ENCODE results near the gene PDE2A.

The PDE2A gene

DNA sequence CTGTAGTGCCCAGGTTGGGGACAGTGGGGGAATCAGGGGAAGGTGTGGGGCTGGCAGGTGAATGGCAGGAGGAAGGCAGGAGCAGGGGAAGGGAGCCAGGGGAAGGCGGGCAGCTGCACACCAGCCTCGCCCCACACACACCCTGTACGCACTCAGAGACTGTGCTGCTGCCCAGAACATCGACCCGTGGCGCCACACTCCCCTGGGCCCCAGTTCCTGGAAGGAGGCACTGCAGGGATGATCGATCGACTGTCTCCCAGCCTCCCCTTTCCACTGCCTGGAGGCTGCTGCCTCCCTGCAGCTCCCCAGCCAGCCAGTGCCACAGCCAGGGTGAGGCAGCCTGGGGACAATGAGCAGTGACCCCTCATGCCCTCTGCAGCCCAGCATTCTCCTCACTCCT, 19.2 kb downstream of the PDE2A start:
- no peak for DNase-seq

DNA sequence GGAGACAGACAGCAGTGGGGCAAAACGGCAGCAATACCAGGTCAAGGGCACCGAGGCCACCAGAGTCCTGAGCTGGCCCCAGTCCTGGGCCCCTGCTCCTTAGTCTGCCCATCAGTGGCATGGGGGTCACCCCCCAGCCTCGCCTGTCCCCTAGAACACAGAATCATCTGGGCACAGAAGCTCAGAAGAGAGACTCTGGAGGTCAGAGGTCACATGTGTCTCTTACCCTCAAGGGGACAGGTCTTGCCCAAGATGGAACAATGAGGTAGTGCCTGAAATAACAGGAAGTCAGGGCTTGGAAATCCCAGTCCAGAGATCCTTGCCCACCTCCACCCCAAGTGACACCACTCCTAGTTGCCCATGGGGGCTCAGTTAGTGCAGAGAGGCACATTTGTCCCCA, 20.6 kb downstream of the PDE2A start:
- no peak for DNase-seq

- DNase-seq: no peak
Observed at GRCh38 chr11:72652873-72653630, 21.2 kb downstream of the PDE2A start.

DNA sequence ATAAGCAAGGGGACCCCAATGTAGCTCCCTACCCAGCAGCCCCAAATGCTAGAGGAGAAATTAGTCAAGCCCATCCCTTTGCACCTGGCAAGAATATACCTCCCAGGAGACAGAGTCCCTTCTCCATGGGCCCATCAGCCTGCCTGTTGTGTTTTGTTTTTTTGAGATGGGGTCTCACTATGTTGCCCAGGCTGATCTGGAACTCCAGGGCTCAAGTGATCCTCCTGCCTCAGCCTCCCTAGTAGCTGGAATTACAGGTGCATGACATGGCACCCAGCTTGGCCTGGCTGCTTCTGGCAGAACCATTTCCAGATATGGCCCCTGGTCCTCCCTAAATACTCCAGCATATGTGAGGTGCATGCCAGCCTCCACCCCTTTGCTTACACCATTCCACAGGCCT, 22.1 kb downstream of the PDE2A start:
- no peak for DNase-seq

DNA sequence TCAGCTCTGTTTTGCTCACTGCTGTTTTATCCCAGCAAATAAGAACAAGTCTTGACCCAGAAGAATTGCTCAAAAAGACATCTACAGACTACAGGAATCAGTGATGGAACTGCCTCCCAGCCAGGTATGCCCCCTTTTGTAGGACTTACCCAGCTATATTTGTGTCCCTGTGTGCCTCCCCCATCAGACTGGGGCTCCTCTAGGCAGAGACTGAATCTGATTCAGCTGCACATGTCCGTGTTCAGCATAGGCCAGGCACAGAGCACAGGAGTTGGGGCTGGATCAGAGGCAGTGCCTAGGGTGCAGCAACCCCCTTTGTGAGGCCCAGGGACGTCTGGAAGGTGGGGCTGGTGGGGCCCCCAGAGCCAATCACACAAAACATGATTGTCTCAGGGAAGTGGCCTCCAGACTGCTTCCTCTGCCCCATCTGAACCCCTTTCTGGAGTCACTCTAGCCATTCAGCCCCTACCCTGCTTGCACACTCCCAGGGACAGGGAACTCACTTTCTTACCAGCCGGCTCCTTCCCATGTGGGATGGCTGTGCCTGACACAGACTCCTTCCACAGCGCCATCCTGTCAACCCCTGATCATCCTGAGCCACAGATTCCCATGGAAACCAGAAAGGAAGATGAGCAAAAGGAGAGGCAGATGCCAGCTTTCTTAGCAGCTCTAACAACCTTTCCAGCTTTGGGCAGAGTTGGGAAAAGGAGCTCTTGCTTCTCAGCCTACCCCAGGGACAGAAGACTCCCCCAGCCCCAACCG, 24.8 kb downstream of the PDE2A start:
- DNase-seq: no peak

GRCh38 chr11:72648384-72649136, 25.7 kb downstream of the PDE2A start:
- DNase-seq: no peak

- no peak for DNase-seq
Observed at GRCh38 chr11:72647882-72648281, 26.3 kb downstream of the PDE2A start.

DNA sequence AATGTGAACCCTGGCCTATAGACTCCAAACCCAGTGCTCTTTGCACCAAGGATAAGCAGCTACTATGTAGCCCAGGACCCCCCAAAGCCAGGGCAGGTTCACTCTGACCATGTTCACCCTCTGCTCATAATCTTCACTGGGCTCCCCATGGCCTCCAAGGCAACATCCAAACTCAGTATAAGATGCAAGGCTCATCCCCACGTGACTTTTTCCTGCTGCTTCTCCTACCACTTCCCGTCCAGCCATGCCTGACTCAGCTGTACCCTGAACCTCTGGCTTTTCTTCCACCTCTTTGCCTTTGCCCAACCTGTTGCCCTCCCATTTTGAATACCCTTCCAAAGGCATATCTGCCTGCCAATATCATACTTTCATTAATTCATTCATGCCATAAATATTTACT, 27.8 kb downstream of the PDE2A start:
- no peak for DNase-seq

GRCh38 chr11:72646024-72646423, 28.2 kb downstream of the PDE2A start:
- DNase-seq: no peak

GRCh38 chr11:72643547-72643946, 30.7 kb downstream of the PDE2A start:
- no peak for DNase-seq

GRCh38 chr11:72642884-72643522, 31.2 kb downstream of the PDE2A start:
- DNase-seq: peak; percentile 12

DNA sequence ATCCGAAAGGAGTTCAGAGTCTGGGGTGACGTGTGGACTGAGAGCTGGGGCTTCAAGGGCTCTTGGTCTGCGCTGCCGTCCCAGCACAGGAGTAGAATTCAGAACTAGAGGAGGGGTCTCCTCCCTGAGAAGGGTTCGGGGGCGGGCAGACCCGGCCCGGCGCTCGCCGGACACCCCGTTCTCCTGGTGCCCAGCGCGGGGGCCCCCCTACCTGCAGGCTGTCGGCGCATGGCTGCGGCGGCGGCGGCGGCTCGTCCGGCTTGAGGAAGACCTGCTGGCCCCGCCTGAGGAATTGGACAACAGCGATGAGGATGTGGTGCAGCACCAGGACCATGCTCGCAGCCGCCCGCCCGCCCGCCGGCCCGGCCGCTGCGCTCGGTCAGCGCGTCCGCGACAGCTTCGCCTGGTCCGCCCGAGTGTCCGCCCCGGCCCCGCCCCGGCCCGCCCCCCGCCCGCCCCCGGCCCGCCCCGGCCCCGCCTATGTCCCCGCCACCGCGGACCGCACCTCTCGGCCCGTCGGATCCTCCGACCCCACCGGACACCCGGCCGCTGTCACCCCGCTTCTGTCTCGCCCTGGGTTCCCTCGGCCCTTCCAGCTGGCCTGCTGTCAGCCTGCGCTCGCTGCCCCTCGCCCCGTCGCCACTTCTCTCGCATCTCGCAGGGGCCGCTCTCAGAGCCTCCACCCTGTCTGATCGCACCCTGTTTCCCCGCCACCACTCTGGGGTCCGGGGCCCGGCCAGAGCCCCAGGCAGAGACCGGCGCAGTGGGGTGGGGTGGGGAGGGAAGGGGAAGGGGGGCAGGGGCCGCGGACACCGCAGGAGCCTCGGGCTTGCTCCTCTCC, 32.0 kb downstream of the PDE2A start:
- DNase-seq: no peak

DNA sequence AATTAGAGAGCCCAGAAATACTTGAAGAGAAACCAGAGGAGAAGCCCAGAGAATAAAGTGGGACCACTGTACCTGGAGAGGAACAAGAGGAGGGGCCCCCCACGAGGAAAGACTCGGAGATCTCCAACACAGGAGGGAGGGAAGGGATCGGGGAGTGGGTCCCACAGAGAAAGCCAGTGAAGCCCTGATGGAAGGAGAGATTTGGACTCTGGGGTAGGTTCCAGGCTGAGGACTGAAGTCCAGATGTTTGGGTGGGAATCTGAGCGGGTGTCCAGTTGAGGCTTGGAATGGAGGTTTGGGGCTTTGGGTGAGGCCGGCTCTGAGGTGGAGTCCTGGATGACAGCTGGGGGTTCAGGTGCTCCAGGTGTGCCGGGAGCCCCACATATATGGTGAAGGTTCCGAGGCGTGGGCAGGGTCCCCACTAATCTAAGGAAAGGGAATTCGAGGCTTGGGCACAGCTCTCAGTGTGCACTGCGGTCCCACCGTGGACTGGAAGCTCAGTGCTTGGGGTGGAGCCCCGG, 32.6 kb downstream of the PDE2A start:
- no peak for DNase-seq

DNA sequence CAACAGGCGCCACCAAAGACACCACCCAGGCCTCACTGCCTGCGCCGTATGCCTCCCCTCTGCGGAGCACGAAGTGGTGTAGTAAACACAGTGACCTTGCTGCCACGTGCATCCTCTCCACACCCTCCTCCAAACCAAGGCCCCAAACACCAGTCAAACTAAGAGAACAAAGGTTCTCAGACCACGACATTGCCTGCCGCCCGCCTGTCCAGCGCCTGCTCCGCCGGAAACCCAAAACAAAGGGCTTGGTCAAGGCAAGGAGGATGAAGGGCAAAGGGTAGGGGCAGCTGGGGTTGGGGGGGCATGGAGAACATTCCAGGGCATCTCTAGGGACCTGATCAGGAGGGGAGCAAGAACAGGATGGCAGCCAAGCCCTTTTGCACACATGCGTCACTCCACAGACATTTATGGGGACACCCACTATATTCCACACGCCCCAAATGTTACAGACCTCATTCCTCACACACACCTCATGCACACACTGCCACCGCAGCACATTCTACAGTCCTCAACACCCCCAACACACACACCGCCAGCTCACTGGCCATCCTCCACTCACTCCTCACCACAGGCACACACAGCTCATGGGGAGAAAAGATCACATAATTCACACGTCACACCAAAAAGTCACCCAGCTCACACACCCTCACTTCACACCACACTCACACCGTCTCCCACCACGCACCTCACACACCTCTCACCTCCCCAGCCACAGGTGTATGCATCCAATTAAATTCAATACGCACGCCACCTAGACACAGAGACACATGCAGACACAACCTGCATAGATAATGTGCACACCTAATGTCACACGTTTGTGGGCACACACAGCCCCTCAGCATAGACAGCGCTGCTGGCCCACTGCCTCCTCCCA, 34.5 kb downstream of the PDE2A start:
- no peak for DNase-seq

GRCh38 chr11:72637926-72638325, 36.3 kb downstream of the PDE2A start:
- no peak for DNase-seq

GRCh38 chr11:72637198-72637597, 37.0 kb downstream of the PDE2A start:
- DNase-seq: no peak

DNA sequence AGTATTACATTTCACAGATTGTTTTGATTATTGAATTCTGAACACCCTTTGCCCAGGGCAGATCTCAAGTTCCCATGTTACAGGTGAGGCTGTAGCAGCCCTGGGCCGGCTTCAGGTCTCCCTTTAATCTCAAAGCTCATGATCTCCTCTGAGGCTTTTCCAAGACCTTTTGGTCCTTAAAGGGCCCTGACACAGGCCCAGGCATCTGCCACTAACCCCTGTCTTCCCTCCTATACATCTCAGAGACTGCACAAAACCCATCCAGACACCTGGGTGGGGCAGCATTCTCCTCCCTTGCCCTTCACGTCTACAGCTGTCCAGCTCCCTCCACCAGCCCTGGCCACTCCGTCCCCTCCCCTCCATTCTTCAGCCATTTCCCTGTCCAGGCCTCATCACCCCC, 37.8 kb downstream of the PDE2A start:
- no peak for DNase-seq

GRCh38 chr11:72635933-72636332, 38.3 kb downstream of the PDE2A start:
- DNase-seq: no peak

GRCh38 chr11:72635309-72635915, 38.8 kb downstream of the PDE2A start:
- DNase-seq: no peak

DNA sequence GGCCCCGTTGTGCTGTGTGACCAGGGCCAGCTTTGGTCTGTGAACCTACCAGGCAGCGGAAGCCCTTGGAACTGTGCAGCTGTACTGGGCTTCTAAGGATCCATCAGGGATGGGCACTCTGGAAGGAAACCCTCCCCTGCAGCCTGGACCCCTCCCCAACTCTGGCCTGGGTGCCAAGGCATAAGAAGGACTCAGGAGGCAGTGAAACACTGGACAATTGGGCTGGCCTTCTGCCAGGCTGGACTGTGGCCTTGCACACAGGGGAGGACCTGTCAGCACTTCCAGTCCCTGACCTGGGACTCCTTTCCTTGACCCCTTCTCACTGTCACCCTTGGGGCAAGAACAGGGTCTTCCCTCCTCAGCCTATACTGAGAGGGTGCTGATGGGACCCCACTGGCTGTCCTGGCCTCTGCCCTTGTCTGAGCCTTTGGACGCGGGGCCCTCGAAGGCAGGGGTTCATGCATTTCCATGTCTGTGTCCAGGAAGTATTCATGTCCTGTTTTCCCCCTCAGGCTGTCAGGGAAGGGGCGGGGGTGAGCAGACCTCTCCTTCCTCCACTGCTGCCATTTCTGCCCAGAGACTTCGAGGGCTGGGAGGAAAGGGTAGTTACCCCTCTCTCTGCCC, 39.6 kb downstream of the PDE2A start:
- DNase-seq: no peak

Measured in GDM1 (cell line).